ENCODE measurements around the gene HKDC1.
"Not testable (repeated sequence)": the region's sequence is repeated elsewhere in the genome, so short reads cannot be mapped to it uniquely, and the experiment has no call there.

HKDC1 gene

DNA sequence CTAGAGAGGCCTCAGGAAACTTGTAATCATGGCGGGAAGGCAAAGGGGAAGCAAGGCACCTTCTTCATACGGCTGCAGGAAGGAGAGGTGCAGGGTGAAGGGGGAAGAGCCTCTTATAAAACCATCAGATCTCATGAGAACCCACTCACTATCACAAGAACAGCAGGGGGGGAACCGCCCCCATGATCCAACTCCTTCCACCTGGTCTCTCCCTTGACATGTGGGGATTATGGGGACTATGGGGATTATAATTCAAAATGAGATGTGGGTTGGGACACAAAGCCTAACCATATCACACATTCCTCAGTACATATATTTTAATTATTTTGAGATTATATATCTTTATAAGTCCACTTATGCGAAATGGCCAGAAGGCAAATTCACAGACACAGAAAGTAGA lies 67.0 kb downstream of the HKDC1 start:
- TF ChIP-seq, protein P1, sequence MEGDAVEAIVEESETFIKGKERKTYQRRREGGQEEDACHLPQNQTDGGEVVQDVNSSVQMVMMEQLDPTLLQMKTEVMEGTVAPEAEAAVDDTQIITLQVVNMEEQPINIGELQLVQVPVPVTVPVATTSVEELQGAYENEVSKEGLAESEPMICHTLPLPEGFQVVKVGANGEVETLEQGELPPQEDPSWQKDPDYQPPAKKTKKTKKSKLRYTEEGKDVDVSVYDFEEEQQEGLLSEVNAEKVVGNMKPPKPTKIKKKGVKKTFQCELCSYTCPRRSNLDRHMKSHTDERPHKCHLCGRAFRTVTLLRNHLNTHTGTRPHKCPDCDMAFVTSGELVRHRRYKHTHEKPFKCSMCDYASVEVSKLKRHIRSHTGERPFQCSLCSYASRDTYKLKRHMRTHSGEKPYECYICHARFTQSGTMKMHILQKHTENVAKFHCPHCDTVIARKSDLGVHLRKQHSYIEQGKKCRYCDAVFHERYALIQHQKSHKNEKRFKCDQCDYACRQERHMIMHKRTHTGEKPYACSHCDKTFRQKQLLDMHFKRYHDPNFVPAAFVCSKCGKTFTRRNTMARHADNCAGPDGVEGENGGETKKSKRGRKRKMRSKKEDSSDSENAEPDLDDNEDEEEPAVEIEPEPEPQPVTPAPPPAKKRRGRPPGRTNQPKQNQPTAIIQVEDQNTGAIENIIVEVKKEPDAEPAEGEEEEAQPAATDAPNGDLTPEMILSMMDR (conservative IDR thresholded peaks at IDR 0.05; ENCODE audit: low read depth, low read length) = no peak
- H3K4me3 ChIP-seq (ENCODE audit: low read length) = no peak overlapping the region
- DNase-seq (ENCODE audit: low read depth) = no peak

DNA sequence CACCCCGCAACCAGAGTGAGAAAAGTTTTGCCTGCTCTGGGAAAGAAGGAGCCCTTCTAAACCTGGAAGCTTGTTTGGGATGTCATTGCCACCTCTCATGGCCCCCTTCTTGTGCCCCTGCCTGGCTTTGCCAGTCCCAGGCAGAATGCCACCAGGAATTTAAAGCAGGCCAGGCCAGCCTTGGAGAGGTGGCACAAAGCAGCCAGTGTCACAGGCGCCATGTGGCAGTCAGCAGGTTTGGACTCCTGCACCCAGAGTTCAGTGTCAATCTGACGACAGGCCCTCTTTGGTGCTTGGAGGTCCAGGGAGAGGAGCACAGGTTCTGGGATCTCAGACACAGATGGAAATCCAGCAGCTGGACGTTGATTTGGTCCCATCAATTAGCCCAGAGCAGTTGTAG lies 70.9 kb downstream of the HKDC1 start:
- no peak overlapping the region for H3K4me3 ChIP-seq (ENCODE audit: low read length)
- no peak for DNase-seq (ENCODE audit: low read depth)
- TF ChIP-seq, protein P1 (conservative IDR thresholded peaks at IDR 0.05; ENCODE audit: low read depth, low read length) = no peak

DNA sequence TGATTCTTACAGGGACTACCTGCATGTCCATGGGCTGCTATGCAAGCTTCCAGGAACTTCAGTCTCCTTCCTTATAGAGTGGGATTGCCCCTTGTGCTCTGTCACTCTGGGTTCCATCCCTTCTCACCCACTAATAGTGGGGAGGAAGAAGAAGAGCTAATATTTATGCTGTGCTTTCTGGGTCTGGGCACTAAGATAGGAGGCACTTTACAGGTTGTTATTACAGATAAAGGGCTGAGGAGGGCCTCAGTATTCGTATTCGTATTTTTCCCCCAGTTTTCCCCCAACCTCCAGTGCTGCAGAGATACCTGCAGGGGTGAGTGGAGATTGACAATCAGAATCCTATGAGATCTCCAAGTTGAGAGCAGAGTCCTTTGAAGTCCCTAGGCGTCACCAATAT lies 72.3 kb downstream of the HKDC1 start:
- H3K4me3 ChIP-seq (ENCODE audit: low read length) = no peak overlapping the region
- TF ChIP-seq, protein P1 (conservative IDR thresholded peaks at IDR 0.05; ENCODE audit: low read depth, low read length) = no peak
- DNase-seq (ENCODE audit: low read depth) = no peak

DNA sequence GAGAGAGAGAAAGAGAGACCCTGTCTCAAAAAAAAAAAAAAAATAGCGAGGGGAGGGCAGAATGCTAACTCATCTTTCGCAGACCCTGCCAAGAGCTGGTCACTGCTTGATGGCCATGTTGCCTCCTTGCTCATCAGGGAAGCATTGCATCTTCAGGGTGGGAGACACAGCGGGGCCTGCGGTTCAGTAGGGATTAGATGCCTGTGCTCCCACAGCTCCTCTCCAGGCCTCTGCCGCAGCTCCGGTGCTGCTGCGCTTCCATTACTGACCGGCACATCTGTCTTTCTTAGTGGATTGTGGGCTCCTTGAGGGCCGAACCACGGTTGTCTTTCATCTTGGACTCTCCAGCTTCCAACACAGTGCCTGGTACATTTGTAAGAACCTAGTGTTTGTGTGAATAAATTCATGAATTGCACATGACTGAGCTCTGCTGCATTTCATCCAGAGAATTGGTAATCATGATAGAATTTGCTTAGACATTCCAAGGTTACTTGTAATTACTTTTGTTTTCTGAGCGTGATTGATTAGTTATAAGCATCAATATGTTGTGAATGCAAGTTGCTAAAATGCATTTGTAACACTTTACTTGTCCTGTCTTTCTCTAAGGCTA lies 75.0 kb downstream of the HKDC1 start:
- no peak overlapping the region for H3K4me3 ChIP-seq (ENCODE audit: low read length)
- TF ChIP-seq, protein P1 (conservative IDR thresholded peaks at IDR 0.05; ENCODE audit: low read depth, low read length) = no peak
- no peak for DNase-seq (ENCODE audit: low read depth)

DNA sequence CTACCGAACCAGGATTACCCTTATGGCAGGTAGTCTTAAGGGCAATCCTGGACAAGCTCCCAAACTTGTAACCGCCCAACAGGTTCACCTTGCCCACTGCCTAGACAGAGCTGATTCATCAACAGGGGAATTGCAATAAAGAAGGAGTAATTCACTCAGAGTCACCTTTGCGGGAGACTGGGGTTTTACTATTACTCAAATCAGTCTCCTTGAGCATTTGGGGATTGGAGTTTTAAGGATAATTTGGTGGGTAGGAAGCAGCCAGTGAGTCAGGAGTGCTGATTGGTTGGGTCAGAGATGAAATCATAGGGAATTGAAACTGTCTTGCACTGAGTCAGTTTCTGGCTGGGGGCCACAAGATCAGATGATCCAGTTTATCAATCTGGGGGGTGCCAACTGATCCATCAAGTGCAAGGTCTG lies 83.5 kb downstream of the HKDC1 start:
- TF ChIP-seq, protein P1 (conservative IDR thresholded peaks at IDR 0.05; ENCODE audit: low read depth, low read length) = no peak
- no peak for DNase-seq (ENCODE audit: low read depth)
- H3K4me3 ChIP-seq (ENCODE audit: low read length) = no peak overlapping the region

DNA sequence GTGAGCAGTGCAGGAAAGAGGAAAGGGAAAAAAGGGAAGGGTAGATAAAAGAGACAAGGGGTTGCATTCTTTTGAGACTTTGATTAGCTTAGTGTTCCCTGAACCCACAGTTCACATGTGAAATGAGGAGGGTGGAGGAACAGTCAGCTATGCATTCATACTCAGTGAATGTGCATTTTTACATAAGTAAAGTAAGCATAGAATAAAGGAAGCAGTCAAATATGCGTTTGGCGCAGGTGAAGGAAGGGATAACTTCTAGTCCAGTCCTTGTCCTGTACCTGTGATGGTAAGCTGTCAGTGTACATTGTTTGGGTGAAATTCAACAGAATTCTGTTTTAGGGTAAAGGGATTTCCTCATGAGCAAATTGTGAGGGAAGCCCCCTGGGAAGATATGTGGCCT lies 86.3 kb downstream of the HKDC1 start:
- TF ChIP-seq, protein P1 (conservative IDR thresholded peaks at IDR 0.05; ENCODE audit: low read depth, low read length) = no peak
- DNase-seq (ENCODE audit: low read depth) = no peak
- no peak overlapping the region for H3K4me3 ChIP-seq (ENCODE audit: low read length)

DNA sequence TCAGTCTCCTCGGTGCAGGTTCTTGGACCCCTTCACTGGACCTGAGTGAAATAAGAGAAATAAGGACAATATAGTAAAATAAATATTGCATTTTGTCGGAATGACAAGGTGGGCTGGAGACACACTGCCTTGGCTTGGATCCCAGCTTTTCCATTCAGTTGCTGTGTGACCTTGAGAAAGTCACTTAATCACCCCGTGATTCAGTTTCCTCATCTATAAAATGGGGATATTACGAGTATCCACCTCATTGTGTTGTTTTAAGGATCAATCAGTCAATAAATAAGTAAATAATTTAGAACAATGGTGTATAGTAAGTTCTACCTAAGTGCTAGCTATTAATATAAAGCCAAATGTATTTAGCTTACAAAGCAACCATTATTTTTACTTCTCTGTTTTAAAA lies 87.3 kb downstream of the HKDC1 start:
- DNase-seq (ENCODE audit: low read depth) = no peak
- TF ChIP-seq, protein P1 (conservative IDR thresholded peaks at IDR 0.05; ENCODE audit: low read depth, low read length) = no peak
- no peak overlapping the region for H3K4me3 ChIP-seq (ENCODE audit: low read length)

DNA sequence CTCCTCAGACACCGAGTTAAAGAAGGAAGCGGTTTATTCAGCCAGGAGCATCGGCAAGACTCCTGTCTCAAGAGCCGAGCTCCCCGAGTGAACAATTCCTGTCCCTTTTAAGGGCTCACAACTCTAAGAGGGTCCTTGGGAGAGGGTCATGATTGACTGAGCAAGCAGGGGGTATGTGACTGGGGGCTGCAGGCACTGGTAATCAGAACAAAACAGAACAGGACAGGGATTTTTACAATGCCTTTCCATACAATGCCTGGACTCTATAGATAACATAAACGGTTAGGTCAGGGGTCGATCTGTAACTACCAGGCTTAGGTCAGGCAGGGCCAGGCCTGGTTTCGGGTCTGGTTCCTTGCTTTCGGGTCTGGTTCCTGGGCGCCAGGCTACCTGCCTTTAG lies 88.2 kb downstream of the HKDC1 start:
- not testable (repeated sequence) for H3K4me3 ChIP-seq (ENCODE audit: low read length); DNase-seq (ENCODE audit: low read depth)
